HG03045 (cell line): ENCODE data around the gene TCF3.

Experiments
- ATAC-seq: cut with Tn5 transposase; IDR thresholded peaks from one replicate; pipeline ENCODE4 v1.9.1; 2021; ENCODE audit warnings: mild to moderate bottlenecking, moderate library complexity; ENCODE audit not compliant: unreplicated experiment

Gene TCF3

DNA sequence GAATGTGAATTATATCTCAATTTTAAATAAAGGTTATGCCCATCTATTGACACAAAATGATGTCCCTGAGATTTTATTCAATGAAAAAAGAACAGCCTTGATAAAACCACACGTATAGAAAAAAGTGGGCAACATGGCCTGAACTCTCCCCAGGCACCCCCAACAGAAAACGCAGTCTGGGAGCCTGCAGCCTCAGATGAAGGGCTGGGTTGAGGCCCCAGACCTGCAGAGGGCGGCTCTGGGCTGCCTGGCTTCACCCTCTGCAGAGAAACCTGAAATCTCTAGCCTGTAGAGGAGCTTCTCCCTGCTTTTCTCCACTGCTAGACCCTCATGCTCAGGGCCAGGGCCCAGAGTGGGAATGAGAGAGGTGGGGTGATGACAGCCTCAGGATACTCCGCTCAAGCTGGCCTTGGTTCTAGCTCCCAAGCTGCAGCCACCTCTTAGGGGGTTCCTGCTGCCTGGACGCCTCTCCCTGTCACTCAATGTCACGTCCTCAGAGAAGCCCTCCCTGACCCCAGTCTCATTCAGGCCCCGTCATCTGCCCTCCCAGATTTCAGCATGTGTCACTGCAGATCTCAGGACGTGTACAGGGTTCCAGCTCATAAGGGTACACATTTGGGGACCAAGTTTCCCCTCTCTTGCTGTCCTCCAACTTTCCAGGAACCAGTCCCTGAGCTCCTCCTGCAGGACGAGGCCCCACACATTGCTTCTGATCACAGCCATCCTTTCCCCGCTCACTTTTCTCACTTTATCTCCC lies 61.6 kb downstream of the TCF3 start:
- ATAC-seq: no peak

- no peak for ATAC-seq
Observed at GRCh38 chr19:1587872-1588271, 64.5 kb downstream of the TCF3 start.

DNA sequence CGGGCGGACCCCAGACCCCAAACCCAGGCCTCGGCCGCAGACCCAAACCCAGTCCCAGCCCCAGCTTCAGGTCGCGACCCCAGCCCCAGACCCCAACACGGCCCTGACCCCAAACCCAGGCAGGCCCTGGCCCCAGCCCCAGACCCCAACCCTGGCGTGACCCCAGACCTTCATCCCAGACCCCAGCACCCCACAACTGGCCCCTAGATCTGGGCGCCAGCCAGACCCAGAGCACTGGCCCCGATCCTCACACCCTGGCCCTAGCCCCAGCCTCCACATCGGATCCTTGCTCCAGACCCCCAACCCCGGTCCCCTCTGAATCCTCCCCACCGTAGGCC lies 67.2 kb downstream of the TCF3 start:
- ATAC-seq: no peak

GRCh38 chr19:1584500-1585242 lies 67.7 kb downstream of the TCF3 start:
- ATAC-seq: no peak

DNA sequence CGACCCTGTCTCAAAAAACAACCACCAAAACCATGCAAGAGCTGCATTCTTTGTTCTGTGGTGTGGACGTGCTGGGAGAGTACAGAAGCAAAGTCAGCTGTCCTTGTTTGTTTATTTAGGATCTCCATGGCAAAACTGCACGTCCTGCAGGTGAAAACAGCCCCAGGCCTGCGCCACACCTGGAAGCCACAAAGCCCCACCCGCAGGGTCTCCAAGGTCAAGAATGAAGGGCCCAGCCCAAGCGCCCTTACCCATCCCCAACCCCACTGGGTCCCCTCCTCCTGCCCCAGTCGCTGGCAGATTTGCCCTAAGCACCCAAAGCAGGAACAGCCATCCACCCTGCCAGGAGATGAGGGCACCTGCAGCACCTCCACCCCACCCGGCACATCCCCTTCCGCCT lies 70.2 kb downstream of the TCF3 start:
- no peak for ATAC-seq

GRCh38 chr19:1580957-1581356 lies 71.5 kb downstream of the TCF3 start:
- no peak for ATAC-seq

DNA sequence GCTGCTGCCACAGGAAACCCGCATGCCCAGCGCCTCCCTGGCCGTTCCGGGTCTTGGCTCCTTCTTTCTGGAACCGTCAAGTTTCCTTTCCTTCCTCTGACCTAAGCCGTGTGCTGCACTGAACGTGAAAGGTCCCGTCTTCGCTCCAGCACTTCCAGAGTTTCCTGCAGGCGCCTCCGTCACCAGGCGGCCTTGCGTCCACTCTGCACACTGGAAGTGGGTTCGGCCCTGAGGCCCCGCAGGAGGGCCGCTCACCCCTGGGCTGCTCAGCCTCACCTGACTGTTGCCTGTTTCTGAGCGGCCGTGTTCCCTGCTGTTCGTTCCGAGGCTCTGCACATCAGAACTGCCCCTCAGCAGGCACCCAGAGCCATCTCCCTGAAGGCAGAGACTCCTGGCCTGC lies 72.0 kb downstream of the TCF3 start:
- ATAC-seq: no peak

DNA sequence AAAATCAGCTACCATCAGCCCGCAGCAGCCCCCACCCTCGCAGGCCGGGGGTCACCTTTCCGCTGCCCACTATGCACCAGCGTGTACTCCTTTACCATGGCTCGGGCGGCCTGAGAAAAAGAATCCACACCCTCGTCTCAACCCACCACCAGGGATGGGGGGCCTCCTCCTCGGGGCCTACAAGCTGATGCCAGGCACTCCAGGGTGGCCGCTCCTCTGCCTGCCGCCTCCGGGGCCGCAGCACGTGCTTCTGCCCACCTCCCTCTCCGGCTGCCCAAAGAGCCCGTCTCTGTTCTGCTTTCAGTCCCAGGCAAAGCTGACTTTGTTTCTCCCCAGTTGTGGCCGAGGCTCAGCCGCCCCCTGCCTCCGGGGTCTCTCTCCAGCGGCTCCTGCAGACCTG lies 73.2 kb downstream of the TCF3 start:
- no peak for ATAC-seq

- ATAC-seq: no peak
Observed at GRCh38 chr19:1577929-1578618, 74.3 kb downstream of the TCF3 start.

- ATAC-seq: no peak
Observed at GRCh38 chr19:1577090-1577928, 75.1 kb downstream of the TCF3 start.

GRCh38 chr19:1576242-1577089 lies 75.9 kb downstream of the TCF3 start:
- ATAC-seq: no peak

DNA sequence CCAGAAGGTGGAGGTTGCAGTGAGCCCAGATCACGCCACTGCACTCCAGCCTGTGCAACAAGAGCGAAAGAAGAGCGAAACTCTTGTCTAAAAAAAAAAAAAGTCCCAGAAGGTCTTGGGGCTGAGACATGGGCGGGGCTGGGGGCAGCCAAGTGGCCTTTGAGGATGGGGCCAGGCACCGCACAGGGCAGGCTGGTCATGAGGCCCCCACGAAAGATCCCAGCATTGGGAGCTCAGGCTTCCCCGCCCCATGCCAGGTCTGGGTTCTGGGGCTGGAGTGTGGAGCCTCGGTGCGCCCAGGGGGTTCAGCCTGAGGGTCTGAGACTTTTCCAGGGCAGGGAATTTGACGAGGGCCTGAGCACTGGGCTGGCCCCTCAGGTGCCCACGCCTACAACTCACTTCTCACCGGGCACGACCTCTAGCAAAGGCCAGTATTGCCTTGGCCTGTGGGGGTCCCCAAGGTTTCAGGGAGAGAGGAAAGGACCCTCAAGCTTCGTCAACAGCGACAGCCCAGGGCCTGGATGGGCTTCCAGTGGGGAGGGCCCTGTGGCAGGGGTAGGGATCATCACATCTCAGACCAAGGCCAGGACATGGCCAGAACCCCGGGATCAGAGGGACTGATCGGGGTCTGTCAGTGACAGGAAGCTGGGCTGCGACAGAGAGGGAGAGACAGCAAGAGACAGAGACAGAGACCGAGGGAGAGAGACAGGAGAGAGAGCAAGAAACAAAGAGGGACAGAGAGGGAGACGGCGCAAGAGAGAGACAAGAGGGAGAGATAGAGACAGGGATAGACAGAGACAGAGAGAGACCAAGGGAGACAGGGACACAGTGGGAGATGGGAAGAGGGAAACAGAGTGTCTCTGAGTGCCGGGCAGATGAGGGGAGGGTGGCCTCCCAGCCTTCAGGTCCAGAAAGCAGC lies 76.8 kb downstream of the TCF3 start:
- ATAC-seq: no peak

DNA sequence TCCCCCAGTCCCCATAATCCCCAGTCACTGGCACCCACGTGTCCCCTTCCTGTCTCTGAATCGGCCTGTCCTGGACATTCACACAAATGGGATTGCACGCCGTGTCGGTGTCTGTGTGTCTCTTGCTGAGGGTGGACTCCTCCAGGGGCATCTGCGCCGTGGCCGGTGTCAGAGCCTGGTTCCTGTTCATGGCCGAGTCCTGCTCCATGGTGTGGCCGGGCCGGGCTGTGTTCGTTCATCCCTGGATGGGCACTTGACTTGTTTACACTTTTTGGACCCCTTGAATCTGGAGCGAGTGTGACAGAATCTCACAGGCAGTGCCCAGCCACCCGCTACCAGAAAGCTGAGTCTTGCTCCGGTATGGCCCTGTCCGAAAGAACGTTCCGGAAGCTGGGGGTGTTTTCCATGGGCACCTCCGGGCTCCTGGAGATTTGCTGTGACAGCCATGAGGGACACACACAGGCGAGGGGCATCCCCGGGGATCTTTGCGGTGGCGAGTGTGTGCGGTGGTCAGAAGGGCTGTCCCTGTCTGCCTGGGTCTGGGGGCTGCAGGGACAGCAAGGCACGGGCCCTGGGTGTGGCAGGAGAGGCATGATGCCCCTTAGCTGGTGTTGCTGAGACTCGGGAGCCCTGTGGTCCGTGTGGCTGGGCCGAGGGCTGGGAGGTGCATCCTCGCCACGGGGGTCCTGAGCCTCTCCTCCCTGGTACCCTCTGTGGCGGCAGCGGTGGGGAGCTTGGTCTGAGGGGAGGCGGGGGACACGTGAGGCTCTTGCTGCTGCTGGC lies 77.9 kb downstream of the TCF3 start:
- no peak for ATAC-seq

GRCh38 chr19:1572795-1573194 lies 79.6 kb downstream of the TCF3 start:
- no peak for ATAC-seq

DNA sequence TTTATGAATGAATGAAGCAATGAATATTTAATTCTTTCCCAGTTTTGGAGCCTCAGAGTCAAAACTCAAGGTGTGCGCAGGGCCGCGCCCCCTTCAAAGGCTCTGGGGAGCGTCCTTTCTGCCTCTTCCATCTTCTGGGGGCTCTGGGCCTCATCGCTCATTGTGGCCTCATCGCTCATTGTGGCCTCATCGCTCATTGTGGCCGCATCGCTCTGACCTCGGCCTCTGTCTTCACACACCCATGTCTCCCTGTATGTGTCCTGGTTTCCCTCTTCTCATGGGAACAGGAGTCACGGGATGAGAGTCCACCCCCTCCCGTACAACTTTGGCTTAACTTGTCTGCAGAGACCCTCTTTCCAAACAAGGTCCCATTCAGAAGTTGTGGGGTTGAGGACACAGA lies 81.1 kb downstream of the TCF3 start:
- ATAC-seq: no peak

DNA sequence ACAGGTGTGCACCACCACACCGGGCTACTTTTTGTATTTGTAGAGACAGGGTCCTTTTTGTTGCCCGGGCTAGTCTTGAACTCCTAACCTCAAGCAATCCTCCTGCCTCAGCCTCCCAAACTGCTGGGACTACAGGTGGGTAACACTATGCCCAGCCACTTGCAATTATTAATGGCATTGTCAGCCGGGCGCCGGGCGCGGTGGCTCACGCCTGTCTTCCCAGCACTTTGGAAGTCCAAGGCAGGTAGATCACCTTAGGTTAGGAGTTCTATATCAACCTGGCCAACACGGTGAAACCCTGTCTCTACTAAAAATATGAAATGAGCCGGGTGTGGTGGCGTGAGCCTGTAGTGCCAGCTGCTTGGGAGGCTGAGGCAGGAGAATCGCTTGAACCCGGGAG lies 81.6 kb downstream of the TCF3 start:
- no peak for ATAC-seq

DNA sequence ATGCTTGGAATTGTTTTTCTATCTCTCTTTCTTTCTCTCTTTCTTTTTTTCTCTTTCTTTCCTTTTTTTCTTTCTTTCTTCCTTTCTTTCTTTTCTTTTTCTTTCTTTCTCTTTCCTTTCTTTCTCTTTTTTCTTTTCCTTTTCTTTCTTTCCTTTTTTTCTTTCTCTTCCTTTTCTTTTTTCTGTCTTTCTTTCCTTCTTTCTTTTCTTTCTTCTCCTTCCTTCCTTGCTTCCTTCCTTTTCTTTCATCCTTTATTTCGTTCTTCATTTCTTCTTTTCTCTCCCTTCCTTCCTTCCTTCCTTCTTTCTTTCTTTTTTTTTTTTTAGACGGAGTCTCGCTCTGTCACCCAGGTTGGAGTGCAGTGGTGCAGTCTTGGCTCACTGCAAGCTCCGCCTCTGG lies 82.4 kb downstream of the TCF3 start:
- no peak for ATAC-seq

DNA sequence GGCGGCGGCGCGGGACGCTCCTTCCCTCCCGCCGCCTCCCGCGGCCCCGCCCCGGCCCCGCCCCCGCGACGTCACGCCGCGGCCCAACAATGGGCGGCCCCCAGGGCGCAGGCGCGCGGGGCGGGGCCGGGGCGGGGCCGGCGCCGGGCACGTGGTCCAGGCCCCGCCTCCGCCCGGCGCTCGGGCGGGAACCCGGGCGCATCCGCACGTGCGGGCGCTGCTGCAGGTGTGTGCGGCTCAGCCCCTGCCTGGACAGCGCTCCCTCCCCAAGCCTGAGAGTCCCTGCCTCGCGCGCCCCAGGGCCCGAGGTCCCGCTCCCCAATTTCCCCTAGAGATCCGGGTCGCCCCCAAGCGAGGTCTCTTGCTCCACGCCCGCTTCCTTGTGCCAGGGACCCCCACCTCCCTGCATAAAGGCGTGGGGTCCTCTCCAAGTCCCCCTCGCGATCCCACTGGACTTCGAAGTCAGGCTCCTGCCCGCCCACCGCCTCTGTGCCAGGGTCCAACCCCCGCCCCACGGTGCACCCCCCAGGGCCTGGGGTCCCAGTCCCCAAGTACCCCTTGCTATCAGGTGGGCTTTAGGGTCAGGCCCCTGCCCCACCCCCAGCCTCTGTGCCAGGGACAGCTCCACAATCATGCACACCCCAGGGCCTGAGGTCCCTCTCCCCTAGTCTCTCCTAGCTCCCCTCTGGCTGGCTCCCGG lies 83.9 kb downstream of the TCF3 start, which contains the start of gene MEX3D:
MEX3D (minus strand) TSS at position 6 of the 700 bp plus-strand sequence. CDS start 267 bp downstream, outside the sequence.
- peak; percentile 53 for ATAC-seq
